ENCODE results near the gene HSPE1. TPM values are rescaled to one million over a fixed set of nuclear protein-coding genes. Genes with fewer than 3 reads are reported as not detected.
A peak's percentile ranks its signal among the peaks of the same experiment; 100 is the strongest.

The HSPE1 gene
- total and polyA plus RNA-seq, 2 donors (not counting 3 experiments of a cell fraction or from before 2014, with no cell fraction given): 59.8 to 145 TPM

DNA sequence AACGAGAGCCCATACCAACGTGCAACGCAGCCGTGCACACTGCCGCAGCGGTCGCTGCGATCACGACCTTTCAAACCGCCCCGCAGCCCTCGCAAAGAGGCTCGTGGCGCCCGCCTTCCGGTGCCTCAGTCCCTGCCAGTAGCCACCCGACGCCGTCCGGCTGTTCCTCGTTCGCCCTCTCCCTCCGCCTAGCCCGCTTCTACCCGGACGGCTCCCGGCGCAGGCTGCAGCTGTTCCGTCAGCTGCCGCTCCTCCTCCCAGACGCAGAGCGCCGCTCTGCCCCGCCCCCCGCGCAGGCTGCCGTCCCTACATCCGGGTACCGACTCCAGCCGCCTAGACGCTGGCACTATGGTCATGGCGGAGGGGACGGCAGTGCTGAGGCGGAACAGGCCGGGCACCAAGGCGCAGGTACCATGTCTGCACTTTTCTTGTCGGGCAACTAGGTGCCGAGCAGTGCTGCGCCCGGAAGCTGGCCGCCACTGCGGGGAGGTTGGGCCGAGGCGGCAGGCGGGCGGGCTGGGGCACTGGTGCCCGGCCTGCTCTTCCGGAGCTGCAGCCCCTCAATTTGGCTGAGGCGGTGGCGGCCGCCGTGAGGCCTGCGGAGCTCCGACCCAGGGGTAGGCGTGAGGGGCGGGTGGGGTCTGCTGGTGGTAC, 15.7 kb downstream of the HSPE1 start, which contains the start of gene MOB4:
TSS of gene MOB4 (plus strand) at position 328 of the 654 bp plus-strand sequence. CDS start at position 349, 21 bp downstream.
- BruUV-seq (replicated peaks): no TSS peak
- Histone ChIP-seq H3K4me3 (replicated peaks in 1 of 3; ENCODE audit: insufficient read depth in 1 of 3, low read depth in 1 of 3, low read length in 3 of 3) (peak within 1 kb of the TSS; percentile 38 to 81 (median 71)), H3K79me2 (ENCODE audit: control insufficient read depth, insufficient read depth, low read length) (peaks cover 50% of the 10 kb centered on the region), H3K9ac (replicated peaks; ENCODE audit: extremely low read depth, insufficient read depth, low read length) (peak within 1 kb of the TSS; percentile 76), H4K20me1 (replicated peaks; ENCODE audit: control insufficient read depth, extremely low read depth, insufficient read depth, low read length) (peaks cover 8% of the 10 kb centered on the region), H3K27ac (ENCODE audit: insufficient read depth, low read depth, low read length) (peak within 1 kb of the TSS; percentile 78), H3K9me1 (replicated peaks; ENCODE audit: control insufficient read depth, extremely low read depth, insufficient read depth, low read length) (no peaks in the 10 kb centered on the region), H3K27me3 (ENCODE audit: control insufficient read depth in 2 of 2, insufficient read depth in 2 of 2, low read length in 2 of 2) (no peaks in the 10 kb centered on the region), H3K9me3 (replicated peaks; ENCODE audit: control insufficient read depth, insufficient read depth, low read length) (no peaks in the 10 kb centered on the region), H3K4me1 (ENCODE audit: control insufficient read depth, extremely low read depth, insufficient read depth, low read length) (peaks cover 17% of the 10 kb centered on the region), H3K36me3 (ENCODE audit: control insufficient read depth in 2 of 2, extremely low read depth in 1 of 2, insufficient read depth in 2 of 2, low read length in 2 of 2) (no peaks in the 10 kb centered on the region), H3K4me2 (ENCODE audit: insufficient read depth, low read length) (peak within 1 kb of the TSS; percentile 94), H2AFZ (ENCODE audit: low read depth, low read length) (peak within 1 kb of the TSS; percentile 93)
- intact Hi-C loops (cut with micrococcal nuclease): loop anchor here (1.0 to 2.0 kb wide), 4 partner anchors 16 to 189 kb away; partner anchors contain the start of genes COQ10B, HSPE1 and MARS2
- DNase-seq (ENCODE audit: low read depth, low spot score) (peak; percentile 97), FAIRE-seq (peak; percentile 73)
- CTCF ChIA-PET: interaction anchor here (0.8 to 2.2 kb wide), 6 partner anchors 8 to 190 kb away, joined by 3 to 10 read pairs (median 4); partner anchors contain the start of genes HSPD1, HSPE1 and MARS2
- peak; percentile 94 for TF ChIP-seq POLR2A (IDR thresholded peaks at IDR 0.05; ENCODE audit: low read depth, low read length)
- no peak for TF ChIP-seq EZH2 (IDR thresholded peaks at IDR 0.05; ENCODE audit: borderline replicate concordance, low read depth, low read length, severe bottlenecking)
- TF ChIP-seq, protein P1, sequence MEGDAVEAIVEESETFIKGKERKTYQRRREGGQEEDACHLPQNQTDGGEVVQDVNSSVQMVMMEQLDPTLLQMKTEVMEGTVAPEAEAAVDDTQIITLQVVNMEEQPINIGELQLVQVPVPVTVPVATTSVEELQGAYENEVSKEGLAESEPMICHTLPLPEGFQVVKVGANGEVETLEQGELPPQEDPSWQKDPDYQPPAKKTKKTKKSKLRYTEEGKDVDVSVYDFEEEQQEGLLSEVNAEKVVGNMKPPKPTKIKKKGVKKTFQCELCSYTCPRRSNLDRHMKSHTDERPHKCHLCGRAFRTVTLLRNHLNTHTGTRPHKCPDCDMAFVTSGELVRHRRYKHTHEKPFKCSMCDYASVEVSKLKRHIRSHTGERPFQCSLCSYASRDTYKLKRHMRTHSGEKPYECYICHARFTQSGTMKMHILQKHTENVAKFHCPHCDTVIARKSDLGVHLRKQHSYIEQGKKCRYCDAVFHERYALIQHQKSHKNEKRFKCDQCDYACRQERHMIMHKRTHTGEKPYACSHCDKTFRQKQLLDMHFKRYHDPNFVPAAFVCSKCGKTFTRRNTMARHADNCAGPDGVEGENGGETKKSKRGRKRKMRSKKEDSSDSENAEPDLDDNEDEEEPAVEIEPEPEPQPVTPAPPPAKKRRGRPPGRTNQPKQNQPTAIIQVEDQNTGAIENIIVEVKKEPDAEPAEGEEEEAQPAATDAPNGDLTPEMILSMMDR (IDR thresholded peaks at IDR 0.05; ENCODE audit: extremely low read depth in 1 of 2, insufficient read depth in 1 of 2, low read depth in 1 of 2, low read length in 2 of 2): no peak
- TF ChIP-seq POLR2AphosphoS5 (IDR thresholded peaks at IDR 0.05; ENCODE audit: insufficient read depth, low read depth, low read length): peak; percentile 94
- TF ChIP-seq GATA2 (IDR thresholded peaks at IDR 0.05; ENCODE audit: insufficient read depth, insufficient read length, low read depth, low read length): no peak
- TF ChIP-seq, protein P2, sequence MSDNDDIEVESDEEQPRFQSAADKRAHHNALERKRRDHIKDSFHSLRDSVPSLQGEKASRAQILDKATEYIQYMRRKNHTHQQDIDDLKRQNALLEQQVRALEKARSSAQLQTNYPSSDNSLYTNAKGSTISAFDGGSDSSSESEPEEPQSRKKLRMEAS (IDR thresholded peaks at IDR 0.05; ENCODE audit: insufficient read depth, insufficient read length): peak; percentile 73
- TF ChIP-seq JUN (IDR thresholded peaks at IDR 0.05; ENCODE audit: borderline replicate concordance, insufficient read depth, insufficient read length, low read depth): no peak
- peak; percentile 8 for TF ChIP-seq MYC (IDR thresholded peaks at IDR 0.05; ENCODE audit: low read depth, low read length)
- TF ChIP-seq FOS (IDR thresholded peaks at IDR 0.05; ENCODE audit: borderline replicate concordance, insufficient read depth, low read length): peak; percentile 7
- dilution Hi-C loops (cut with MboI; ENCODE audit: extremely low pct_ligation_motif_present, low sequenced_read_pairs): no loop called here
- POLR2A ChIA-PET: interaction anchor here (0.7 to 1.7 kb wide), 4 partner anchors 9 to 63 kb away, joined by 3 to 13 read pairs (median 4); partner anchors contain the start of genes COQ10B, HSPD1 and HSPE1
